Thymus (tissue), 11 donors: ENCODE measurements around the gene CELF4. TPM values are rescaled to one million over a fixed set of nuclear protein-coding genes. Genes with fewer than 3 reads are reported as not detected.

Source experiments
- DNase-seq, 9 donors: peaks; one replicate each; pipeline ENCODE4 v3.0.0-alpha.2; 2013; ENCODE audit warnings: low spot score in 9 of 9, low read depth in 6 of 9, missing footprints in 1 of 9
- H3K27ac ChIP-seq, 2 donors: one replicate each; pipeline ENCODE4 v1.5.1; 2013; ENCODE audit warnings: control low read depth in 1 of 2, low read depth in 1 of 2, low read length in 1 of 2, mild to moderate bottlenecking in 1 of 2, moderate library complexity in 1 of 2
- H3K27me3 ChIP-seq, 2 donors: one replicate each; pipeline ENCODE4 v1.5.1; 2013; ENCODE audit warnings: low read length in 1 of 2; ENCODE audit not compliant: control insufficient read depth in 2 of 2, insufficient read depth in 1 of 2
- H3K36me3 ChIP-seq, 2 donors: one replicate each; pipeline ENCODE4 v1.5.1; 2013; ENCODE audit warnings: low read length in 1 of 2, mild to moderate bottlenecking in 1 of 2, moderate library complexity in 1 of 2; ENCODE audit not compliant: control insufficient read depth in 2 of 2, insufficient read depth in 2 of 2
- H3K4me1 ChIP-seq, 2 donors: one replicate each; pipeline ENCODE4 v1.5.1; 2013; ENCODE audit warnings: low read length in 2 of 2; ENCODE audit not compliant: control insufficient read depth in 2 of 2, insufficient read depth in 2 of 2
- H3K4me3 ChIP-seq, 2 donors: one replicate each; pipeline ENCODE4 v1.5.1; 2013; ENCODE audit warnings: low read length in 2 of 2, control low read depth in 1 of 2, mild to moderate bottlenecking in 1 of 2
- H3K9me3 ChIP-seq, 2 donors: one replicate each; pipeline ENCODE4 v1.5.1; 2013; ENCODE audit warnings: low read length in 1 of 2, mild to moderate bottlenecking in 1 of 2; ENCODE audit not compliant: control insufficient read depth in 2 of 2, insufficient read depth in 1 of 2
- WGBS: extraction: QIAGEN DNeasy Blood & Tissue Kit; methylation state at CpG from one replicate; pipeline ENCODE4 v1.1.7; 2013; 5-methylcytosine and 5-hydroxymethylcytosine counted together
- polyA plus RNA-seq: library from polyadenylated mRNA; stranded (reverse); fragments of 200-250 nt; gene quantifications from one replicate; pipeline ENCODE4 v1.2.3, GENCODE V29; 2013
- total RNA-seq: library from RNA; stranded (reverse); fragments of 120-200 nt; gene quantifications from one replicate; pipeline ENCODE4 v1.2.4, GENCODE V29; 2013
- donor health status: healthy.

The CELF4 gene
- total and polyA plus RNA-seq, 2 donors = 0.05 to 0.39 TPM

DNA sequence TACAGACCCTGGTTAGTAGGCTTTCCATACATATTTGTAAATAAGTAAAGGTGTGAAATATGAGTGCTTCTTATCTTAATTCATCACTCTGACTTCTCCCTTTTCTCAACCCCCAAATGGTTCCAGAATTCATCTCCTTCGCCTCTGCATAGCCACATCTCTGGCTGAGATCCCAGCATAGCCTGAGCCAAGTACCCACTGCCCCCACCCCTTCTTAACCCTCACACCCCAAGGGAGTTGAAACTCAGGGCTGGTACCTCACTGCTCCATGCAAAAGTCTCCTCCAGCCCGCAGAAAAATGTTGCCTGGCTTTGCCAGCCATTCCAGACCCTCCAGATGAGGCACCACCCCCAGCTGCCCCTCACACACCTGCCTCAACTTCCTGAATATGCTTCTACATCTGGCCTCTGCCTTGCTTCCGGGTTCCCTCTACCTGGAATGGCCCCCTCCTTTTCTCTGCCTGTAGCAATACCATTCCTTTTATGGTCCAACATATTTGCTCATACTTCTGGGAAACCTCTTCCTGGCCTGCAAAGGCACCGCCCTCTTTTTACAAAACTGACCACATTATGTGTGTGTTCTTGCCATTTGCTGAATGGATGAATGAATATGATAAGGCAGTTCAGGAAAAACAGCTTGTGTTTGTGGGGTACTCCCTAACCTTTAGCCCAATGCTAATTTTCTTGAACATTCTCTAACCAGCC is 112.8 kb downstream of the CELF4 start:
- Histone ChIP-seq H3K9me3 (no peaks in the 10 kb centered on the region), H3K27me3 (peaks cover 0 to 3% of the 10 kb centered on the region in 2 donors), H3K4me1 (no peaks in the 10 kb centered on the region), H3K36me3 (no peaks in the 10 kb centered on the region), H3K27ac (no peak overlapping the region), H3K4me3 (no peak overlapping the region)
- no peak for DNase-seq
- WGBS = 85% methylated on average over 4 of the region's 4 CpGs

GRCh38 chr18:37452015-37452414 is 113.6 kb downstream of the CELF4 start:
- H3K4me1 ChIP-seq = no peaks in the 10 kb centered on the region

GRCh38 chr18:37451239-37451825 is 114.3 kb downstream of the CELF4 start:
- H3K27me3 ChIP-seq = no peaks in the 10 kb centered on the region
- DNase-seq = no peak
- no peaks in the 10 kb centered on the region for H3K9me3 ChIP-seq
- no peak overlapping the region for H3K4me3 ChIP-seq
- no peak overlapping the region for H3K27ac ChIP-seq
- no peaks in the 10 kb centered on the region for H3K4me1 ChIP-seq
- H3K36me3 ChIP-seq = no peaks in the 10 kb centered on the region
- WGBS = 98% methylated on average over 14 of the region's 14 CpGs

More at GRCh38 chr18:37452015-37452414, 113.6 kb downstream of the CELF4 start:
- Histone ChIP-seq H3K27ac (no peak overlapping the region), H3K36me3 (no peaks in the 10 kb centered on the region), H3K9me3 (no peaks in the 10 kb centered on the region), H3K27me3 (no peaks in the 10 kb centered on the region), H3K4me3 (no peak overlapping the region)
- 95% methylated on average over 6 of the region's 6 CpGs for WGBS
- no peak for DNase-seq

- H3K4me1 ChIP-seq = no peaks in the 10 kb centered on the region
- no peak overlapping the region for H3K4me3 ChIP-seq
- 91% methylated on average over 12 of the region's 12 CpGs for WGBS
- H3K9me3 ChIP-seq = no peaks in the 10 kb centered on the region
- H3K27me3 ChIP-seq = no peaks in the 10 kb centered on the region
- H3K27ac ChIP-seq = no peak overlapping the region
- DNase-seq = no peak
- H3K36me3 ChIP-seq = no peaks in the 10 kb centered on the region
These were observed 115.0 kb downstream of the CELF4 start for GRCh38 chr18:37450434-37451132.

DNA sequence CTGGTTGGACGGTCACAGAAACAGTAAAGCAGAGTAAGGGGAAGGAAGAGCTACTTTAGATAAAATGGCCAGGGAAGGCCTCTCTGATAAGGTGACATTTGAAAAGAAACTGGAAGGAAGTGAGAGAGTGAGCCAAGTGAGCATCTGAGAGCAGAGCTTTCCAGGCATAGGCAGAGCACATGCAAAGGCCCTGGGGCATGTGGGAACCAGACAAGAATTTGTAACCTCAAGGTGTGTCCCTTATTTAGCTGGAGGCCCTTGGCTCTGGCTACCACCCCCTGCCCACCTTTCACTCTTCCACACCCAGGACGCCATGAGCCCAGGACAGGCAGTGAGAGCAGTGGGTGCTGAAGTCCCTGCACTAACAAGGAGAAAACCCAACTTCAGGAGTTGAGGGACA is 116.0 kb downstream of the CELF4 start:
- no peak overlapping the region for H3K27ac ChIP-seq
- H3K4me1 ChIP-seq = peaks cover 0 to 7% of the 10 kb centered on the region in 2 donors
- no peak for DNase-seq
- no peaks in the 10 kb centered on the region for H3K36me3 ChIP-seq
- 92% methylated on average over 2 of the region's 2 CpGs for WGBS
- no peaks in the 10 kb centered on the region for H3K9me3 ChIP-seq
- H3K4me3 ChIP-seq = no peak overlapping the region
- H3K27me3 ChIP-seq = no peaks in the 10 kb centered on the region

- Histone ChIP-seq H3K9me3 (no peaks in the 10 kb centered on the region), H3K36me3 (no peaks in the 10 kb centered on the region), H3K27me3 (no peaks in the 10 kb centered on the region), H3K4me3 (no peak overlapping the region), H3K27ac (no peak overlapping the region), H3K4me1 (peaks cover 0 to 13% of the 10 kb centered on the region in 2 donors)
- WGBS = 85% methylated on average over 4 of the region's 4 CpGs
- DNase-seq = no peak
These were observed 116.7 kb downstream of the CELF4 start for GRCh38 chr18:37448946-37449345.

DNA sequence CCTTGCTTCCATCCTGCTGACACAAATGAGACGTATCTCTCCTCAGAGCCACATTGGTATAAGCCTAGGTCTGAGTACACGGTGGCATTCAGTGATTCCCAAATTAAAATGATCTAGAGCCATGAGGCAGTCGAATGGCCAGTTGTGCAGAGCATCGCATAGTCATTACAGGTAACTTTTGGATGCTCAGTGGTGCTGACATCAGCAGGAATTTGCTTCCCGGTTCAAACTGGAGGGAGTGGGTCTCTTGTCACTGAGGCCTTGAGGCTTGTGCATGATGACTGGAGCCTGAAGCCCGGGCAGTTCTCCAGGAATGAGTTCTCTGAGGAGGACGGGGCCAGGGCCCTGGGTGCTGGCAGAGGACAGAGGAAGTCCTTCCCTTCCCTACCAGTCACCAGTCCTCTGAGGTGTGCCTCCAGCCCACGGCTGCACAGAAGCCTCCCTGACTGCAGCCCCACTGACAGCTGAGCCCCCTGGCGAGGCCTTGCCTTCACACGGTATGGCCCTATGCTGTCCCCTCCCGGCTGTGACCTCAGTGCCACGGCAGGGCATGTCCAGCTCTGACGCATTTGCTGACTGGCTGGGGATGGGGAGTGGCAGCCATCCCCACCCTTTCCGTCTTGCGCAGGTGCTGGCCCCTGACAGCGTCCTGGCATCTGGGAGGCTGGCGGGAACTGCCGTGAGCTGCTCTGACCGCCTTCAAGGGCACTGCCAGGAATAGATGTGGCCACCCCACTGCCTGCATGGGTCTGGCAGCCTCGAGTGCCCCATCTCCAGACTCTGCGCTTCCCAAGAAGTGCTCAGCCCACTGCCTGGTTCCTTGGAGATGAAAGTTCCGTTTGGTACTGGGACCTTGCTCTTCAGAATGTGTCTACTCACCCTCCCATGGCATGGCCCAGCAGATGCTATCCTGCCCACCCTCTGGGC is 117.4 kb downstream of the CELF4 start:
- no peaks in the 10 kb centered on the region for H3K27me3 ChIP-seq
- peaks cover 0 to 13% of the 10 kb centered on the region in 2 donors for H3K4me1 ChIP-seq
- 93% methylated on average over 22 of the region's 22 CpGs for WGBS
- H3K27ac ChIP-seq = no peak overlapping the region
- H3K9me3 ChIP-seq = no peaks in the 10 kb centered on the region
- no peak for DNase-seq
- H3K36me3 ChIP-seq = no peaks in the 10 kb centered on the region
- H3K4me3 ChIP-seq = no peak overlapping the region

DNA sequence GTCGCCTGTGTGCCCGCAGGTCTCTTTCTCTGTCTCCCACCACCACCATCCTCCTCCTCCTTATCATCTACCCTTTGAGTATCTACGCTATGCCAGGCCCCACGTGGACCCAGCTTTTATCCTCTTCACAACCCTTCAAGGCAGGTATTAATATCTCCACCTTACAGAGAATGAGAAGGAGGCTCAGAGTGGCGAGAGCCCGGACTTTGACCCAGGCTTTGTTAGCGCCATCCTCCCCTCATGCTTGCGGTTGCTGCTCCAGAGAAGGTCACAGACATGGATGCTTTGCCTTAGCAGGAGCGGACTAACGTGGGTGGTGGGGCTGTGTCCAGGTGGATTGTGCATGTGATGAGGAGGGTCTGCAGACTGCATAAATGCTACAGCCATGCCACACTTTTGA is 119.8 kb downstream of the CELF4 start:
- Histone ChIP-seq H3K36me3 (no peaks in the 10 kb centered on the region), H3K9me3 (no peaks in the 10 kb centered on the region), H3K27ac (no peak overlapping the region), H3K4me3 (no peak overlapping the region), H3K27me3 (no peaks in the 10 kb centered on the region), H3K4me1 (peaks cover 0 to 13% of the 10 kb centered on the region in 2 donors)
- DNase-seq = no peak
- WGBS = 97% methylated on average over 10 of the region's 10 CpGs
